Muscle layer of duodenum (tissue), 2 donors: Measurements from ENCODE around the gene THEM5.

Source experiments
- H3K27ac ChIP-seq: one replicate; pipeline ENCODE4 v1.7.0; 2013; ENCODE audit warnings: mild to moderate bottlenecking, low read length
- H3K27me3 ChIP-seq: one replicate; pipeline ENCODE4 v1.7.0; 2013; ENCODE audit warnings: low read depth, mild to moderate bottlenecking, control low read depth, low read length
- H3K36me3 ChIP-seq, 2 donors: one replicate each; pipeline ENCODE4 v1.7.0; 2013; ENCODE audit warnings: low read length in 2 of 2, control low read depth in 1 of 2, mild to moderate bottlenecking in 1 of 2; ENCODE audit not compliant: insufficient read depth in 2 of 2, control insufficient read depth in 1 of 2
- H3K4me1 ChIP-seq, 2 donors: one replicate each; pipeline ENCODE4 v1.7.0; 2013; ENCODE audit warnings: low read length in 2 of 2, mild to moderate bottlenecking in 2 of 2, control low read depth in 1 of 2, moderate library complexity in 1 of 2; ENCODE audit not compliant: insufficient read depth in 2 of 2, control insufficient read depth in 1 of 2
- H3K4me3 ChIP-seq, 2 donors: one replicate each; pipeline ENCODE4 v1.7.0; 2013; ENCODE audit warnings: low read length in 2 of 2, low read depth in 1 of 2, mild to moderate bottlenecking in 1 of 2
- H3K9me3 ChIP-seq, 2 donors: one replicate each; pipeline ENCODE4 v1.7.0; 2013; ENCODE audit warnings: low read length in 2 of 2, control low read depth in 1 of 2, mild to moderate bottlenecking in 1 of 2; ENCODE audit not compliant: control insufficient read depth in 1 of 2
- donor health status: healthy.

Gene THEM5

DNA sequence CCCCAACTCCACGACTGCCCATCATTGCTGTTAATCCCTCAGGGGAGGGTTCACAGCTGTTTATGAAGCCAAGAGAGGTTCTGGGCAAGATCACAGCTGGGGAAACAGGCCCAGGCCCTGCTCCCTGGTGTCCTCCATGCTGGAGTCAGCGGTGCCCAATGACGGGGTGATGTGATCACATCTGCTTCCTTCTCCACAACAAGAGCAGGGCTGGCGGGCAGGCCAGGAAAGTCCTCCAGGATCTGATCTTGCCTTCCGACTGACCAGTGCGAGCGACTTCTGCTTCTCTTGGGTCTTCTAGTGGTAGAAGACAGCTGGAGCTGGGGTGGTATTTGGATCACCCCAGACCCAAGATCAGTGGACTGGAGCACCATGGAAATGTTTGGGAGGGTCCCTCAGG is 47.3 kb downstream of the THEM5 start:
- Histone ChIP-seq H3K27me3 (no peaks in the 10 kb centered on the region), H3K27ac (no peak overlapping the region), H3K4me1 (no peaks in the 10 kb centered on the region), H3K36me3 (no peaks in the 10 kb centered on the region), H3K4me3 (no peak overlapping the region), H3K9me3 (no peaks in the 10 kb centered on the region)

- Histone ChIP-seq H3K9me3 (no peaks in the 10 kb centered on the region), H3K4me1 (no peaks in the 10 kb centered on the region), H3K36me3 (no peaks in the 10 kb centered on the region), H3K4me3 (no peak within 1 kb of the TSS), H3K27me3 (no peaks in the 10 kb centered on the region), H3K27ac (no peak within 1 kb of the TSS)
These were observed 48.3 kb downstream of the THEM5 start, which contains the start of gene LINGO4 for GRCh38 chr1:151805066-151805820. Gene LINGO4, minus strand, starts transcription at chr1:151805419. Its CDS starts 2,715 bp downstream, at chr1:151802704.

- no peaks in the 10 kb centered on the region for H3K36me3 ChIP-seq
- no peaks in the 10 kb centered on the region for H3K9me3 ChIP-seq
These were observed 49.6 kb downstream of the THEM5 start for GRCh38 chr1:151803915-151804314.

DNA sequence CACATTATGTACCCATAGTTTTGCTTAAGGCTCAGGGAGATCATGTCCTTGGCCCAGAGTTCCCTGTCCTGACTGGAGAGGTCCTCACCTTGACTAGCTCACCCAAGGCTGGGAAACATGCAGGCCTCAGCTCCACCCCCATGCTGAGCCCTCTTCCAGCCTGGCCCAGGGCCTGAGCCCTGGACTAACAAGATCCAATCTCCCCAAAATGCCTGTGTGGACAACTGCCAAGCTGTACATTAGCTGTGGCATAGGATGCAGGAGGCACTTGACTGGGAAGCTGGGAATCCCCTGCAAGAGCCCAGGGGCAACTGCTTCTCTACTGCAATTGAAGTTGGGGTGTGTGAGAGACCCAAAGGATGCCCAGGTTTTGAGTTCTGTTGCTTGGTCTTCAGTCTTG is 50.3 kb downstream of the THEM5 start:
- no peaks in the 10 kb centered on the region for H3K36me3 ChIP-seq
- H3K27me3 ChIP-seq = no peaks in the 10 kb centered on the region
- H3K4me3 ChIP-seq = no peak overlapping the region
- H3K9me3 ChIP-seq = no peaks in the 10 kb centered on the region
- no peaks in the 10 kb centered on the region for H3K4me1 ChIP-seq
- H3K27ac ChIP-seq = no peak overlapping the region

More at GRCh38 chr1:151803915-151804314, 49.6 kb downstream of the THEM5 start:
- no peaks in the 10 kb centered on the region for H3K4me1 ChIP-seq
- H3K27me3 ChIP-seq = no peaks in the 10 kb centered on the region
- H3K27ac ChIP-seq = no peak overlapping the region
- H3K4me3 ChIP-seq = no peak overlapping the region

- Histone ChIP-seq H3K27me3 (no peaks in the 10 kb centered on the region), H3K9me3 (no peaks in the 10 kb centered on the region), H3K36me3 (no peaks in the 10 kb centered on the region), H3K4me3 (no peak overlapping the region), H3K27ac (no peak overlapping the region), H3K4me1 (no peaks in the 10 kb centered on the region)
These were observed 51.1 kb downstream of the THEM5 start for GRCh38 chr1:151802372-151802771.

- Histone ChIP-seq H3K27ac (no peak overlapping the region), H3K4me3 (no peak overlapping the region), H3K4me1 (no peaks in the 10 kb centered on the region), H3K9me3 (no peaks in the 10 kb centered on the region), H3K27me3 (no peaks in the 10 kb centered on the region), H3K36me3 (no peaks in the 10 kb centered on the region)
These were observed 51.7 kb downstream of the THEM5 start for GRCh38 chr1:151801846-151802245.

- H3K27me3 ChIP-seq = no peaks in the 10 kb centered on the region
- no peaks in the 10 kb centered on the region for H3K9me3 ChIP-seq
- H3K27ac ChIP-seq = no peak overlapping the region
- no peaks in the 10 kb centered on the region for H3K4me1 ChIP-seq
- no peak overlapping the region for H3K4me3 ChIP-seq
- no peaks in the 10 kb centered on the region for H3K36me3 ChIP-seq
These were observed 52.1 kb downstream of the THEM5 start for GRCh38 chr1:151801310-151801820.

DNA sequence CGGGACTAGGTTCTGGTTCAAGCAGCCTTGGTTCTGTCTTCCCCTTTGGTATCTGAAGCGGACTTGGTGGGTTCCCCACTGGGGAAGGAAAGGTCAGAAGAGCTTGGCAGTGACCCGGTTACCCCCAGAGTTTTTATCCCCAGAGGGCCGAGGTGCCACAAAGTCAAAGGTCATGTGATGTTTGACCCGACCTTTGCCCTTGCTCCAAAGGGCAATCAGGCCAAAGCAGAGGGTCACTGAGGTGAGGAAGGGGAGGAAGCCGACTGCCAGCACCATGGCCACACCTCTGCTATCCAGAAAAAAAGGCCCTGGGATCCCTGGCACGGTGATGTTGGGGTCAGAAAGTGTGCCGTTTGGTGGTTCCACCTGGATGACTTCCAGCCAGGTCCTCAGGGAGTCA is 52.7 kb downstream of the THEM5 start:
- Histone ChIP-seq H3K9me3 (no peaks in the 10 kb centered on the region), H3K4me3 (no peak overlapping the region), H3K4me1 (no peaks in the 10 kb centered on the region), H3K27me3 (no peaks in the 10 kb centered on the region), H3K36me3 (no peaks in the 10 kb centered on the region), H3K27ac (no peak overlapping the region)

DNA sequence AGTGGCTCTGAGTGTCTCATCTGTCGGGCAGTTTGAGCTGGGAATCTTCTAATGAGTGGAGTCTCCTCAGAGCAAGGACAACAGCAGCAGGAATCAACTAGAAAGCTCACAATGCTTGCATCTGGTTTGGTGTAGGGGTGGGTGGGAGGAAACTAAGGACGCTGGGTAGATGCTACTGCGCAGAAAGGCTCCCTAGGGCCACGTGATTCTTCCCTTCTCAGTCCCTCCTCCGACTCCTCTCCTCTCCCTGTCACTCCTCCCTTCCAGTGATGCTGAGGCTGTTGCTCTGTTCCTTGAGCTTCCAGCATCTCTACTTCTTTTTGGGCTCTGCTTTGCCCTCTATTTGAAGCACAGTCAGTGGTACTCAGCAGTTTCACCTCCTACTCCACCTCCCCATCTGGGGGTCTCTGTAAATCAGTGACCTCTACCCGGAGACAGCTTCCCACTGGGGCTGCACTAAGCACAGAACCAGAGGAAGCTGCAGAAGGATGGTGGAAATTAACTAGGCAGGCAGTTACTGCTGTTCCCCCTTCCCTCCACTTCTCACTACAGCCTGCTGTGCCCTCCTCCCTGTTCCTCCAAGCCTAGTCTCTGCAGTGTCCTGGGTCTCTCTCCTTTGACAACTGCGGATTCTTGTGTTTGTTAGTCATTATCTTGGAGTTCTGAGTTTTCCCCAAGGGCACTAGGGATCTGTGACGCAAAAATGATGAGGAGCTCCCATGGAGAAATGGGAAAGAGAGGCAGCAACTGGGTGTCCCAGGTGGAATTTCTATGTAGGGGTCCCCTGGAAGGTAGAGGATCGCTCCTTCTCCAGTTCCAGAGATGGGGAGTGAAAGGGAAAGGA is 54.1 kb downstream of the THEM5 start:
- Histone ChIP-seq H3K4me1 (no peaks in the 10 kb centered on the region), H3K36me3 (no peaks in the 10 kb centered on the region), H3K9me3 (no peaks in the 10 kb centered on the region), H3K27me3 (no peaks in the 10 kb centered on the region), H3K4me3 (no peak overlapping the region), H3K27ac (no peak overlapping the region)

GRCh38 chr1:151798571-151798970 is 54.9 kb downstream of the THEM5 start:
- Histone ChIP-seq H3K4me1 (no peaks in the 10 kb centered on the region), H3K9me3 (no peaks in the 10 kb centered on the region), H3K36me3 (no peaks in the 10 kb centered on the region), H3K4me3 (no peak overlapping the region), H3K27me3 (no peaks in the 10 kb centered on the region), H3K27ac (no peak overlapping the region)
